AG04449 (cell line): ENCODE data around the gene WDFY4.

Source experiments
- CTCF ChIA-PET: fragments of 350-600 bp; formaldehyde crosslinking; extraction: SDS; loops from one replicate; lab custom pipeline; 2021; ENCODE audit warnings: antibody characterized with exemption; lab: Yijun Ruan, JAX
- POLR2A ChIA-PET: fragments of 400-600, 350-600 bp; formaldehyde crosslinking; extraction: SDS; loops from one replicate; lab custom pipeline; 2020; ENCODE audit warnings: antibody characterized with exemption, inconsistent platforms; lab: Yijun Ruan, JAX
- DNase-seq: peaks from one replicate; pipeline ENCODE4 v3.0.0-alpha.2; 2010; ENCODE audit warnings: low read depth, low spot score
- H3K4me3 ChIP-seq: 2 replicates; pipeline ENCODE4 v1.5.1; 2011; ENCODE audit warnings: low read depth, mild to moderate bottlenecking, control low read depth, low read length
- TF ChIP-seq, protein P1 (sequence below): IDR thresholded peaks from one replicate; pipeline ENCODE4 v1.5.1; 2011; ENCODE audit warnings: mild to moderate bottlenecking, moderate library complexity, low read length, control low read depth, inconsistent platforms; ENCODE audit not compliant: insufficient read depth; ENCODE audit errors: missing control alignments

WDFY4 gene

GRCh38 chr10:48658243-48658974 lies 26.3 kb upstream of the WDFY4 start:
- TF ChIP-seq, protein P1, sequence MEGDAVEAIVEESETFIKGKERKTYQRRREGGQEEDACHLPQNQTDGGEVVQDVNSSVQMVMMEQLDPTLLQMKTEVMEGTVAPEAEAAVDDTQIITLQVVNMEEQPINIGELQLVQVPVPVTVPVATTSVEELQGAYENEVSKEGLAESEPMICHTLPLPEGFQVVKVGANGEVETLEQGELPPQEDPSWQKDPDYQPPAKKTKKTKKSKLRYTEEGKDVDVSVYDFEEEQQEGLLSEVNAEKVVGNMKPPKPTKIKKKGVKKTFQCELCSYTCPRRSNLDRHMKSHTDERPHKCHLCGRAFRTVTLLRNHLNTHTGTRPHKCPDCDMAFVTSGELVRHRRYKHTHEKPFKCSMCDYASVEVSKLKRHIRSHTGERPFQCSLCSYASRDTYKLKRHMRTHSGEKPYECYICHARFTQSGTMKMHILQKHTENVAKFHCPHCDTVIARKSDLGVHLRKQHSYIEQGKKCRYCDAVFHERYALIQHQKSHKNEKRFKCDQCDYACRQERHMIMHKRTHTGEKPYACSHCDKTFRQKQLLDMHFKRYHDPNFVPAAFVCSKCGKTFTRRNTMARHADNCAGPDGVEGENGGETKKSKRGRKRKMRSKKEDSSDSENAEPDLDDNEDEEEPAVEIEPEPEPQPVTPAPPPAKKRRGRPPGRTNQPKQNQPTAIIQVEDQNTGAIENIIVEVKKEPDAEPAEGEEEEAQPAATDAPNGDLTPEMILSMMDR = peak; percentile 81
- no peak overlapping the region for H3K4me3 ChIP-seq
- ChIA-PET CTCF (interaction anchor here (0.6 to 15.6 kb wide), 50 partner anchors 8 to 867 kb away, joined by 3 to 1051 read pairs (median 6); partner anchors contain the start of gene ARHGAP22), POLR2A (no interaction called here)
- no peak for DNase-seq

- DNase-seq = no peak
- H3K4me3 ChIP-seq = no peak overlapping the region
- CTCF ChIA-PET = interaction anchor here (0.8 to 15.6 kb wide), 36 partner anchors 7 to 867 kb away, joined by 3 to 1051 read pairs (median 25); partner anchors contain the start of gene ARHGAP22
- POLR2A ChIA-PET = no interaction called here
- TF ChIP-seq, protein P1 = no peak
Observed at GRCh38 chr10:48658975-48659269, 25.8 kb upstream of the WDFY4 start.

DNA sequence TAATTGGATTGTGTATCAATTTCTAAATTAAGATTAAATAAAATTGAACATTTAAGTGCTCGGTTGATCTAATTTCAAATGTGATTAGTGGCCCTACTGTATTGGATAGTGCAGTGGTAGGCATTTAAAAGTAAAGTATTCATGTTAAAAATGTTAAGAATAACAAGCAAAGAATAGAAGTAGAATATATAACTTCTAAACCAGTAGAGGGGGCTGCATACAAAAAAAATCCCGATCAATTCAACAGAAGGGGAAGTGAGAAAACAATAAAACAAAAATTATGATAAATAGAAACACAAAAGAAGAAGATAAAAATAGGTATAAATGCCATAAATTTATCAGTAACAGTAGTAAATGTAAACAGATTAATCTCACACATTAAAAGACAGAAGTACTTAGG lies 24.9 kb upstream of the WDFY4 start:
- POLR2A ChIA-PET = no interaction called here
- CTCF ChIA-PET = interaction anchor here (1.4 to 15.6 kb wide), 5 partner anchors 9 to 858 kb away, joined by 4 to 1051 read pairs (median 51); no protein-coding TSS in a partner anchor
- DNase-seq = no peak
- no peak overlapping the region for H3K4me3 ChIP-seq
- TF ChIP-seq, protein P1 = no peak

DNA sequence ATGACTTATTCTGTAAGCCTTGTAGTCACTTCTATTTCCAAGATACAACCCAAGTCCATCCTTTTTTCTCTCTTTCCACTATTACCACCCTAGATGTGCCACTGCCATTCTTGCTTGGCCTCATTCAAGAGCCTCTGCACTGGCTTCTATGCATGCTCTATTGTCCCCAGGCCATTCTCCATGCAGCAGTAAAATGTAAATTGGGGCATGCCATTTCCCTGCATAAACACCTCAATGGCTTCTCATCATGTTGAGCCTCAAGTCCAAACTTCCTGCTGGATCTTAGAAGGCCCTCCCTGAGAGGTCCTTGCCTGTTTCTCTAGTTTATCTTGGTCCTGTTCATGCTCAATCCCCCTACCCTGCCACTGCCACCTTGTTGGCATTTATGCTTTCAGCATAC lies 23.2 kb upstream of the WDFY4 start:
- ChIA-PET POLR2A (no interaction called here), CTCF (interaction anchor here (1.4 to 15.6 kb wide), 5 partner anchors 8 to 857 kb away, joined by 4 to 1051 read pairs (median 51); no protein-coding TSS in a partner anchor)
- TF ChIP-seq, protein P1 = no peak
- no peak for DNase-seq
- H3K4me3 ChIP-seq = no peak overlapping the region

DNA sequence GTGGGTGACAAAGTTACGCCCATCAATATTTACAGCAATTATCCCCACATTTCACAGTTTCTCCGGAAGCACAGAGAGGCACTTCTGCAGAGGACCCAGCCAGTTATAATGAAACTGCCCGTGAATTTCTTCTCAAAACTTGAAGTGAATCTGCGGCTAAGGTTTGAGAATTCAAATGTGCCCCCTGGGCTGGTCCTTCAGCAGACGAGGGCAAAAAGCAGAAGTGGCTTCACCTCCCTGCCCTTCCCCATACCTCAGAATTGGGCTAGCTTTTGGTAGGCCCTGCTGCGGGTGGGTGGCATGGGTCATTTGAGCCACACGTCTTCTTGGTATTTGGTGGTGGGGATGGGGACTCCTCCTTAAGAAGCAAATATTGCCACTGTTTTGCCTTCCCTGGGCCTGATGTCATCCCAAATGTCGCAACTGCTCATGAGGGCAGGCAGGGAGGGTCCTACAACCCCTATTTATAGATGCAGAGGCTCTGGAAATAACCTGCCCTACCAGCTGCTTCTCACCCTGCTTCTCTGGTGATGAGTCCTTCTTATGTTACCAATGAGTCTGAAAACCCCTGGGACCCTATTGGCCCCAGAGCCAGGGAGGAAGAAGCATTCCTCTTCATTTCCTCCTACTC lies 16.6 kb upstream of the WDFY4 start:
- no peak overlapping the region for H3K4me3 ChIP-seq
- DNase-seq = no peak
- POLR2A ChIA-PET = no interaction called here
- CTCF ChIA-PET = interaction anchor here (1.2 to 2.9 kb wide), 2 partner anchors 7 to 11 kb away, joined by 5 to 28 read pairs; no protein-coding TSS in a partner anchor
- TF ChIP-seq, protein P1 = no peak
